H1 (cell line): ENCODE data around the gene GPR15LG. TPM values are rescaled to one million over a fixed set of nuclear protein-coding genes. Genes with fewer than 3 reads are reported as not detected.

Experiments
- CTCF ChIA-PET: fragments of 300-600 bp; sonication (Branson Sonifier 250); formaldehyde crosslinking; loops from one replicate; lab custom pipeline; 2021; ENCODE audit not compliant: partially characterized antibody; lab: Charles Lee
- POLR2A ChIA-PET: fragments of 300-600 bp; sonication (Branson Sonifier 250); formaldehyde crosslinking; loops from one replicate; lab custom pipeline; 2021; ENCODE audit warnings: inconsistent platforms; ENCODE audit not compliant: partially characterized antibody; lab: Charles Lee
- DNase-seq, 2 experiments: peaks; one replicate each; pipeline versions ENCODE4 v3.0.0 to v3.0.0-alpha.2; 2010 to 2022; ENCODE audit warnings: low spot score in 2 of 2, low read depth in 1 of 2, mixed read lengths in 1 of 2
- FAIRE-seq: peaks from 2 replicates; lab custom pipeline; 2011; peaks lifted over from hg19 to GRCh38; lab: Jason Lieb, UNC
- H2AFZ ChIP-seq: 2 replicates; pipeline ENCODE4 v1.8.1; 2012; ENCODE audit warnings: low read length, inconsistent platforms
- H2AK5ac ChIP-seq: 2 replicates; pipeline ENCODE4 v1.6.1; 2013; ENCODE audit warnings: low read depth, low read length
- H2BK120ac ChIP-seq: replicated peaks from 2 replicates; pipeline ENCODE3; 2013; ENCODE audit warnings: low read depth, low read length, inconsistent platforms
- H2BK12ac ChIP-seq: 2 replicates; pipeline ENCODE4 v1.6.1; 2013; ENCODE audit warnings: low read depth, low read length
- H2BK15ac ChIP-seq: 2 replicates; pipeline ENCODE4 v1.6.1; 2013; ENCODE audit warnings: low read length
- H2BK20ac ChIP-seq: 2 replicates; pipeline ENCODE4 v1.6.1; 2013; ENCODE audit warnings: low read length
- H2BK5ac ChIP-seq: 2 replicates; pipeline ENCODE4 v1.6.1; 2013; ENCODE audit warnings: low read depth, low read length
- H3K14ac ChIP-seq: 2 replicates; pipeline ENCODE4 v1.6.1; 2013; ENCODE audit warnings: inconsistent platforms; ENCODE audit not compliant: insufficient read length
- H3K18ac ChIP-seq: 2 replicates; pipeline ENCODE4 v1.6.1; 2013; ENCODE audit warnings: low read length; ENCODE audit errors: extremely low read depth
- H3K23ac ChIP-seq: 2 replicates; pipeline ENCODE4 v1.6.1; 2013; ENCODE audit warnings: inconsistent platforms; ENCODE audit not compliant: insufficient read length
- H3K23me2 ChIP-seq: 2 replicates; pipeline ENCODE4 v1.6.1; 2013; ENCODE audit warnings: low read depth, low read length
- H3K27ac ChIP-seq: 2 replicates; pipeline ENCODE4 v1.6.1; 2011; ENCODE audit warnings: low read depth, low read length, inconsistent platforms
- H3K27me3 ChIP-seq, 4 experiments: replicated peaks in 1 of 4; 1 replicate in 1 of 4; 2 replicates in 3 of 4; pipeline versions ENCODE4 v1.6.1 to v1.8.1; 2011 to 2013; ENCODE audit warnings: low read length in 3 of 4, mild to moderate bottlenecking in 3 of 4, inconsistent platforms in 2 of 4, mixed read lengths in 2 of 4, moderate library complexity in 1 of 4; ENCODE audit not compliant: control insufficient read depth in 3 of 4, insufficient read depth in 3 of 4; ENCODE audit errors: extremely low read depth in 1 of 4
- H3K36me3 ChIP-seq, 4 experiments: 2 replicates each; pipeline versions ENCODE4 v1.6.1 to v1.8.1; 2011 to 2013; ENCODE audit warnings: mild to moderate bottlenecking in 4 of 4, low read length in 3 of 4, moderate library complexity in 2 of 4, control low read depth in 1 of 4, inconsistent platforms in 1 of 4; ENCODE audit not compliant: insufficient read depth in 4 of 4, control insufficient read depth in 2 of 4
- H3K4ac ChIP-seq: replicated peaks from 2 replicates; pipeline ENCODE3; 2013; ENCODE audit warnings: low read length, low read depth, mixed read lengths, inconsistent platforms; ENCODE audit not compliant: insufficient read length
- H3K4me1 ChIP-seq, 4 experiments: replicated peaks in 1 of 4; 1 replicate in 1 of 4; 2 replicates in 3 of 4; pipeline versions ENCODE4 v1.6.1 to v1.8.1; 2011 to 2013; ENCODE audit warnings: low read length in 3 of 4, inconsistent platforms in 2 of 4, mixed read lengths in 1 of 4; ENCODE audit not compliant: insufficient read depth in 4 of 4, control insufficient read depth in 3 of 4
- H3K4me2 ChIP-seq, 2 experiments: 2 replicates each; pipeline versions ENCODE4 v1.6.1 to v1.8.1; 2011 to 2013; ENCODE audit warnings: low read depth in 2 of 2, low read length in 2 of 2, control low read depth in 1 of 2, inconsistent platforms in 1 of 2, mild to moderate bottlenecking in 1 of 2; ENCODE audit not compliant: insufficient read depth in 1 of 2
- H3K4me3 ChIP-seq, 4 experiments: fragments of 200-600, 300-600 bp in 1 of 4; sonication (generic), shearing (Covaris generic), sonication (Bioruptor Twin) in 1 of 4; 2 replicates each; pipeline versions ENCODE4 v1.5.1 to v1.8.1; 2011 to 2016; ENCODE audit warnings: low read length in 4 of 4, low read depth in 3 of 4, control low read depth in 2 of 4, inconsistent platforms in 2 of 4, mild to moderate bottlenecking in 2 of 4, mixed read lengths in 1 of 4, moderate library complexity in 1 of 4; ENCODE audit not compliant: insufficient read depth in 2 of 4; ENCODE audit errors: extremely low read depth in 1 of 4
- H3K56ac ChIP-seq: replicated peaks from 2 replicates; pipeline ENCODE3; 2013; ENCODE audit warnings: low read depth, mild to moderate bottlenecking, mixed read lengths, low read length, inconsistent platforms; ENCODE audit not compliant: insufficient read length
- H3K79me1 ChIP-seq: 2 replicates; pipeline ENCODE4 v1.6.1; 2013; ENCODE audit warnings: low read depth, low read length, control low read depth
- H3K79me2 ChIP-seq, 2 experiments: 2 replicates each; pipeline versions ENCODE4 v1.6.1 to v1.8.1; 2012 to 2013; ENCODE audit warnings: low read length in 2 of 2, mild to moderate bottlenecking in 2 of 2, inconsistent platforms in 1 of 2; ENCODE audit not compliant: insufficient read depth in 2 of 2, control insufficient read depth in 1 of 2
- H3K9ac ChIP-seq, 4 experiments: replicated peaks in 1 of 4; 1 replicate in 1 of 4; 2 replicates in 3 of 4; pipeline versions ENCODE4 v1.6.1 to v1.8.1; 2011 to 2013; ENCODE audit warnings: low read depth in 3 of 4, low read length in 3 of 4, control low read depth in 2 of 4, mild to moderate bottlenecking in 2 of 4, moderate library complexity in 2 of 4, inconsistent platforms in 1 of 4; ENCODE audit errors: extremely low read depth in 1 of 4
- H3K9me3 ChIP-seq, 2 experiments: 2 replicates each; pipeline versions ENCODE4 v1.6.1 to v1.8.1; 2012 to 2013; ENCODE audit warnings: mild to moderate bottlenecking in 2 of 2, moderate library complexity in 2 of 2, control low read depth in 1 of 2, inconsistent platforms in 1 of 2, low read depth in 1 of 2, low read length in 1 of 2, mixed read lengths in 1 of 2; ENCODE audit not compliant: insufficient read depth in 2 of 2
- H4K20me1 ChIP-seq, 2 experiments: replicated peaks in 1 of 2; 2 replicates each; pipeline versions ENCODE3 to v1.8.1; 2011 to 2013; ENCODE audit warnings: inconsistent platforms in 2 of 2, low read length in 2 of 2, mild to moderate bottlenecking in 1 of 2; ENCODE audit not compliant: insufficient read depth in 2 of 2, control insufficient read depth in 1 of 2
- H4K5ac ChIP-seq: 2 replicates; pipeline ENCODE4 v1.6.1; 2013; ENCODE audit warnings: low read length, low read depth, mixed read lengths, inconsistent platforms; ENCODE audit not compliant: insufficient read length
- H4K8ac ChIP-seq: 2 replicates; pipeline ENCODE4 v1.8.0; 2013; ENCODE audit warnings: mild to moderate bottlenecking, moderate library complexity, low read length, inconsistent platforms; ENCODE audit not compliant: insufficient read depth; ENCODE audit errors: extremely low read depth
- H4K91ac ChIP-seq: replicated peaks from 2 replicates; pipeline ENCODE3; 2013; ENCODE audit warnings: low read length, mixed read lengths, inconsistent platforms; ENCODE audit not compliant: insufficient read length
- BACH1 ChIP-seq: IDR thresholded peaks from 2 replicates; pipeline ENCODE4 v1.6.1; 2012; ENCODE audit warnings: low read length, improper control_type of control experiment
- CTBP2 ChIP-seq: IDR thresholded peaks from 2 replicates; pipeline ENCODE4 v1.7.0; 2011; ENCODE audit warnings: borderline replicate concordance, mild to moderate bottlenecking, moderate library complexity, mixed read lengths, low read length; ENCODE audit not compliant: insufficient read depth, insufficient read length
- HDAC6 ChIP-seq: IDR thresholded peaks from one replicate; pipeline ENCODE4 v1.7.1; 2012; ENCODE audit warnings: low read depth, mild to moderate bottlenecking, inconsistent platforms, low read length, moderate library complexity
- JUN ChIP-seq: IDR thresholded peaks from 2 replicates; pipeline ENCODE4 v1.6.1; 2011; ENCODE audit warnings: low read depth, mild to moderate bottlenecking, improper control_type of control experiment, low read length
- KDM1A ChIP-seq: fragments of 200-600, 300-600 bp; sonication (generic); IDR thresholded peaks from 2 replicates; pipeline ENCODE4 v1.7.1; 2016; ENCODE audit warnings: mild to moderate bottlenecking, low read length, borderline replicate concordance
- MAFK ChIP-seq: IDR thresholded peaks from 2 replicates; pipeline ENCODE4 v1.6.1; 2012; ENCODE audit warnings: low read depth, mild to moderate bottlenecking, improper control_type of control experiment, low read length
- PHF8 ChIP-seq: fragments of 200-600 bp; sonication (generic); conservative IDR thresholded peaks from 2 replicates; pipeline ENCODE4 v1.7.1; 2012; ENCODE audit warnings: low read depth, mild to moderate bottlenecking, inconsistent platforms, low read length, moderate library complexity
- POU5F1 ChIP-seq: IDR thresholded peaks from 2 replicates; pipeline ENCODE4 v1.6.1; 2011; ENCODE audit warnings: low read depth, mild to moderate bottlenecking, low read length, moderate library complexity
- SP1 ChIP-seq: IDR thresholded peaks from 2 replicates; pipeline ENCODE4 v1.6.1; 2011; ENCODE audit warnings: low read depth, low read length
- ZNF274 ChIP-seq: IDR thresholded peaks from 2 replicates; pipeline ENCODE4 v1.7.0; 2012; ENCODE audit warnings: low read length, borderline replicate concordance; ENCODE audit errors: extremely low read depth
- WGBS, 2 experiments: shearing (Covaris generic) in 1 of 2; methylation state at CpG; one replicate each; pipeline versions ENCODE4 v1.1.6 to v1.1.7; 2013 to 2015; ENCODE audit warnings: low lambda C conversion rate in 2 of 2, mixed read lengths in 2 of 2, inconsistent platforms in 1 of 2, low coverage in 1 of 2, missing lambda C conversion rate in 1 of 2; ENCODE audit not compliant: insufficient replicate concordance in 2 of 2, insufficient coverage in 1 of 2, insufficient read length in 1 of 2; ENCODE audit errors: extremely low coverage in 1 of 2, missing lambda C conversion rate in 1 of 2; 5-methylcytosine and 5-hydroxymethylcytosine counted together
- polyA plus RNA-seq, 7 experiments: library from polyadenylated mRNA; depleted of rRNA in 3 of 7; stranded (reverse) in 5 of 7; unstranded in 2 of 7; fragments of >200 nt in 5 of 7; fragments of 200-250 nt in 2 of 7; gene quantifications; 1 replicate in 5 of 7; 2 replicates in 1 of 7; 4 replicates in 1 of 7; pipeline versions ENCODE4 v1.2.1 to v1.2.3, GENCODE V29; 2011 to 2013; ENCODE audit warnings: missing spikeins in 2 of 7, mixed read lengths in 2 of 7
- total RNA-seq: library from RNA; stranded (reverse); fragmentation: NEBNext Ultra II Directional; extraction: Animal tissue kit (Norgen Biotek cat#: 25700); gene quantifications from 2 replicates; pipeline ENCODE4 v1.2.1, GENCODE V29; 2021

Gene GPR15LG
- total and polyA plus RNA-seq, 2 of the 8 experiments (the other 6 are each of a cell fraction or from before 2014, with no cell fraction given) = not detected

DNA sequence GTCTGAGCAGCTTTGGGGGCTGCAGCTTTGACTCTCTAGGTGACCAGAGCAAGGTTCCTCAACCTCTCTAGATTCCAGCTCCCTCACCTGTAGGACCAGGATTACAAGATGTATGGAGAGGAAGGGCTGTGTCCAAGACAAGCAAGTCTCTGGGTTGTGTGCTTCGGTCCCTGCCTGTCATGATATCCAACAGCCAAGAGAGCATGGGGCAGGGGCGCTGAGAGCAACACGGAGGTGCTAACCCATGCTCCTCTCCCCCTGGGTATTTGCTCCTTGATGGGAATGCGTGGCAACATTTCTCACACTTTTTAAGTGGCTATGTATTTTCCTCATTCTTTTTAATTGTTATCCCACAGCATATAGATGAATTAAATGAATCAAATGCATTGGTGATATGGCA, 31.0 kb downstream of the GPR15LG start:
- H3K79me1 ChIP-seq = no peaks in the 10 kb centered on the region
- CTCF ChIA-PET = interaction anchor here (0.8 to 10.8 kb wide), 42 partner anchors 8 to 511 kb away, joined by 3 to 248 read pairs (median 6); partner anchors contain the start of genes CDHR1, GHITM and RGR
- H3K4ac ChIP-seq = no peak overlapping the region
- H3K9me3 ChIP-seq = no peaks in the 10 kb centered on the region
- no peak overlapping the region for H3K9ac ChIP-seq
- no peak overlapping the region for H4K5ac ChIP-seq
- H3K4me2 ChIP-seq = no peak overlapping the region
- no peak overlapping the region for H3K4me3 ChIP-seq
- POLR2A ChIA-PET = no interaction called here
- H3K79me2 ChIP-seq = no peaks in the 10 kb centered on the region
- H3K14ac ChIP-seq = no peak overlapping the region
- no peak overlapping the region for H2BK15ac ChIP-seq
- no peak for FAIRE-seq
- no peak overlapping the region for H2AK5ac ChIP-seq
- no peak overlapping the region for H4K8ac ChIP-seq
- H3K18ac ChIP-seq = no peak overlapping the region
- H3K27ac ChIP-seq = no peak overlapping the region
- no peaks in the 10 kb centered on the region for H3K23me2 ChIP-seq
- TF ChIP-seq ZNF274 (no peak), POU5F1 (no peak), MAFK (no peak), JUN (no peak), PHF8 (no peak), BACH1 (no peak), CTBP2 (no peak), SP1 (no peak), HDAC6 (no peak), KDM1A (no peak)
- H2BK12ac ChIP-seq = no peak overlapping the region
- no peak overlapping the region for H2AFZ ChIP-seq
- H3K56ac ChIP-seq = no peak overlapping the region
- no peak overlapping the region for H3K23ac ChIP-seq
- H2BK5ac ChIP-seq = no peak overlapping the region
- no peak overlapping the region for H2BK20ac ChIP-seq
- DNase-seq = no peak
- H2BK120ac ChIP-seq = no peak overlapping the region
- no peaks in the 10 kb centered on the region for H3K4me1 ChIP-seq
- no peaks in the 10 kb centered on the region for H3K27me3 ChIP-seq
- no peaks in the 10 kb centered on the region for H3K36me3 ChIP-seq
- no peak overlapping the region for H4K91ac ChIP-seq
- WGBS, 2 experiments = 85% methylated on average over 4 of the region's 4 CpGs; no CpG with 5 or more reads in 1 of the 2 experiments
- peaks cover 0 to 4% of the 10 kb centered on the region in 2 experiments for H4K20me1 ChIP-seq
